GM19455 (cell line): ENCODE measurements around the gene VRK2.

Source experiments
- ATAC-seq: cut with Tn5 transposase; IDR thresholded peaks from one replicate; pipeline ENCODE4 v1.9.1; 2021; ENCODE audit not compliant: unreplicated experiment

The VRK2 gene

DNA sequence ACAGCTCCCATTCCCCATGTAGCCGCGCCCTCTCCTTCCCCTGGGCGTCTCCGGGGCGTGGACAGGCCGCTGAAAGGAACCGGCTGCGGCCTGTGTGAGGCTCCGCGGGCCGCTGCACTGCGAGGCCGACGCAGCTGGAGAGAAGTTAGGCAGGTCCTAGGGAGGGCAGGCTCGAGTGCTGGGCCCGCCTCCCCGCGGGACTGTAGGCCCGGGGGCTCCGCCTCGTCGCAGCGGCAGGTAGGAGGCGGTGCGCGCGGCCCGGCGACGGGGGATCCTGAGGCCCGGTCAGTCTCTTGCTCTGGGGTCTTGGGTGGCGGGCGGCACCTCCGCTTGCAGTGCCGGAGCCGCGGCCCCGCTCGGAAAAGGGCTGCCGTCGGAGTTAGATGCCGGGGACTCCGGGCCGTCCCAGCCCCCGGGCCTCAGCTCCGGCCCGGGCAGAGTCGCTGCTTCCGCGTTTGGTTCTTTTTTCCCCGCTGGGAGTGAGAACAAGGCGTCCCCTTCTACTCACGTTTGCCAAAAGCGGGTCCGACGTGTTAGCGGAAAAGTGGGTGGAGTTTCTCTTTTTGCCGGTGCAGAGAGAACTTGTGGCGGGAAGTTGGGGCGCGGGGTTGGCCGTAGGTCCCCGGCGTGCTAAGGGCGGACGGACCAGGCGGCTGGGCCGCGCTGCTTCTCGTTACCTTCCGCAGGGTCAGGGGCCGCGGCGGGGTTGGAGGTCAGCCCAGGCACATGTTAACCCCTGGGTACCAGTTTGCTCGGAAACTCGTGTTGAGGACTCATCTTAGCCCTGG lies at the start of gene VRK2:
VRK2 (plus strand) TSS at position 222 of the 788 bp plus-strand sequence. CDS start 2,026 bp downstream, outside the sequence.
- peak; percentile 87 for ATAC-seq

DNA sequence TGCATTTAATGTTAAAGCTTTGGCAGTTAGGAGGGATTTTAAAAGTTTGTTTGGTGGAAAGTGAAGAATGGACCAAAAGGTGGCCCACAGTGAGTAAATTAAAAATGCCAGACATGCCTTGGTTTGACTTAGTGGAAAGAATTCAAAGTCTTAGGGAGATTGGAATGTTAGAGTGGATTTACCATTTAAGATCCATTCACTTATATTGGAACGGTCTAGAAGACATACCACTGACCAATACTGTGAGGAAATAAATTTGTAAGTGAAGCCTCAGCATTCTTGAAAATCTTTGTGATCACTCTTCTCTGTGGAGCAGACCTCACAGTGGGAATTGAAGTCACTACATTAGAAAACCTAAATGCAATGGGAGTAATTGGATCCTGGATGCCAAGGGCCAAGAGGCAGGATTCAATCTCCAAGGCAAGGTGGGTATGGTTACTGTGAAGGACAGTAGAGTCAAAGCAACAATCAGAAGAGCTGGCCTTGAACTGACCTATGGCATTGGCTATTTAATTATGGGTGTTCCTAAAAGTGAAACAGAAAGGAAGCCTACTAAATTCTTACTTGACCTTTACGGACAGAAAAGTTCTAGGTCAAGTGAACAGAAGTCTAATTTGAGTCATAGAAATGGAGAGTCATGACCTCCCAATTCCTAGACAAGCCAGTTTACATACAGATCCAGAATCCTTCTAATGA lies 40.2 kb upstream of the VRK2 start:
- ATAC-seq = no peak

- no peak for ATAC-seq
Measured at GRCh38 chr2:58006952-58007284, 39.7 kb upstream of the VRK2 start.

- ATAC-seq = no peak
Measured at GRCh38 chr2:58010599-58010998, 36.0 kb upstream of the VRK2 start.

DNA sequence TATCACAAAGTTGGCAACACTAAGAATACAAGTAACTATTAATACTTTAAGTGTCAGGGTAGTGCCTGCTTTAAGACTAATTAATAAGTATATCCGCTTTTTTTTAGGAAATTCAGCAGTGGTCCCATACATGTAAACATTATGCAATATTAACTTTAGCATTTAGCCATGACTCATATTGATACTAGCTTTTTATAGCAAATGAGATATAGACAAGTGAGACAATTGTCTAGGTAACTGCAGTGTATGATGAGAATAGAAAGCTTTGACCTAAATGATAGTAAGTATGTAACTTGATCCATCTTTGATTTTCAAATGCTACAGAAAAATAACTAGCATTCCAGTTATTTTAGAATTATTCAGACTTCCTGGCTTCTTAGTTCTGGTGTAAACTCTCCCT lies 27.4 kb upstream of the VRK2 start:
- no peak for ATAC-seq

DNA sequence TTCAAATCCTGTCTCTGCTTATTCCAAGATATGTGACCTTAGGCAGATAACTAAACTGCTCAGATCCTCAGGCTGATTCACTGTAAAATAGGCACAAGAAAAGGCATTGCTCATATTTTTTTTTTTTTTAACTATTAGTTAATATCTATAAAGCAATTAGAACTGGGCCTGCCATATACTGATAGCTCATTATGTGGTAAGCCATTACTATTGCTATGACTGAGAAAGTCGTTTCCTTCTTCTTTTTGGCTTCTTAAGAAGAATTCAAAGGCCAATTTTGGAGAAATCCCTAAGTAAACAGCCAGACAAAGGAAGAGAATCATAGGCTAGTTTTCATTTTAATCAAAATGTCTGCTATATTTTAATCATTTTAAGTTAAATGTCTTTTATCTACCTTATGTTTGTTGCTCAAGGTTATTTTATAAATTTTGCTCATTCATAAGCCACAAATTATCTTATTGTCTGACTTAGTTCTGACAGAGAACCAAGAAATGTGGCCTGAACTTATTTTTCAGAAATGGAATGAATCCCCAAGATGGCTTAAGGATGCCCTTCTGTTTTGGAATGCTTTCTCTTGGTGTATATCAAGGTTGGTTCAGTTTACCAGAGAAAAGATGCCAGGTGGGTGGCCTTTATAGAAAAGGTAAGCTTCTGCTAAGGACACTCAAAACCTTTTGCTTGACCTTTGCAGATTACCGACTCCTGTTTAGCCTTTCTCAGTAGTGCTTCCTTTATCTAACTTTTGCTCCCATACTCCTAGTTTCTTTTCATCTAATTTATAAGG lies 21.3 kb upstream of the VRK2 start:
- ATAC-seq = no peak

GRCh38 chr2:58027029-58027428 lies 19.6 kb upstream of the VRK2 start:
- ATAC-seq = no peak

GRCh38 chr2:58030771-58031170 lies 15.8 kb upstream of the VRK2 start:
- no peak for ATAC-seq

GRCh38 chr2:58032016-58032763 lies 14.4 kb upstream of the VRK2 start:
- ATAC-seq = peak; percentile 58

DNA sequence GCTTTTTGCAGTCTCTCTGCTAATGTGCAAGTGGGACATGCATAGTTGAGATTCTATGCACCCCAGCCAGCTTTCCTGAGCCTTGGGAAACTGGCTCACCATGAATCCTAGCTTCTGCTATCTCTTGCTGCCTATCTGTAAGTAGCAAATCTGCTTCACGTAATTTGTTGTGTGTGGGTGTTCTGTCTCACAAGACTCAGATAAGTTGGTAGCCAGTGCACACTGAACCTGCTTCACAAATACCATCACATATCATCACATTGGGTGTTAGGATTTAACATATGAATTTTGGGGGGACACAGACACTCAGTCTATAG lies 13.9 kb upstream of the VRK2 start:
- ATAC-seq = no peak

DNA sequence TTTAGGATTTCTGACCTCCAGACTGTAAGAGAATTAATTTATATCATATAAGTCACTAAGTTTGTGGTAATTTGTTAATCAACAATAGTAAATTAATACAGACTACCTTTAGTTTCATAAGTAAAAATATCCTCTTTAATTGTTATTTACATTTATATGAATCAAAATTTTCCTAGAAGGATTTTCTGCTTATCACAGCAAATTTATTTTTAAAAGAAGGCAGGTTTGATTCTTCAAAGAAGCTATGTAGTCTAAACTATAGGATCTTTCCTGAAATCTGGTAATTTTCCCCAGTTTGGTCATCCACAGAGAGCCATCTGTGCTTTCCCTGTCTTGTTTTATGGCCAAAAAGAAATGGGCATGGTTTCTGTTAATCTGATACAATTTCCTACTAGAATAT lies 13.1 kb upstream of the VRK2 start:
- ATAC-seq = no peak

DNA sequence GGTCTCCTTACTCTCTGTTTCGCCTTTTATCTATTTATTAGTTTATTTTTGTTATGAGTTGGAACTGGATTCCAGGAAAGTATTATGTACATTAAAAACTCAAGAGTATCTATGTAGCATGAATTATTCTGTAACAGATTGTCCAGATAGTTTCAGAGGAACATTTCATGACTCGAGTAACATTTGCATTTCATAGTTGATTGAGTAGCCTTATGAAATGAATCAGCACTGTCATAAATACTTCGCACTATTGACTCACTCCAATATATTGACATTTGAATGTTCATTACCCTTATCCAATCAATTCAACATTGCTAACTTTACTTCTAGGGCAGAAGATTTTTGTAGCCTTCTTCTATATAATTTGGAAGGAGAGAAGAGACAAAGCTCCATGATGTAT lies 11.3 kb upstream of the VRK2 start:
- ATAC-seq = no peak

- peak; percentile 67 for ATAC-seq
Measured at GRCh38 chr2:58039170-58039611, 7.4 kb upstream of the VRK2 start.

DNA sequence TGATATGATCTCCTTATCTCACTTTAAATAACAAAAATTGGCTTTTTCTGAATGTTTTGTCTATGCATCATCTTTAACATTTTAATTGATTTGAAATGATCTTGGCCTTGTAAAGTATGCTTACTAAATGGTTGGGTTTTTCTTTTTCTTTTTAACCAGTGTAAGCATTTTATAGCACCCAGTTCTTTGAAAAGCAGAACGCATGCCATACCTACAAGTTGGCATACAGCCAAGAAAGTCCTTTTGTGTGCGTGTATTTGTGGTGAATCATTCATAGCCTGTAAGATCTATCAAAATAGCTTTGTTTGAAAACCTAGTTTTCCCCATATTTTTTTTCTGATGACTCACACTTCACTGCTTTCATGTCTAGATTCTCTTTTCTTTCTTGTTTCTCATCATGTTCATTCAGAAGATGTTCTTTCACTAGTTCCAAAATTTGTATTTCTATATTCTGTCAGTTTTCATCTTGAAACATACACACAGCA lies 4.1 kb upstream of the VRK2 start:
- ATAC-seq = no peak

DNA sequence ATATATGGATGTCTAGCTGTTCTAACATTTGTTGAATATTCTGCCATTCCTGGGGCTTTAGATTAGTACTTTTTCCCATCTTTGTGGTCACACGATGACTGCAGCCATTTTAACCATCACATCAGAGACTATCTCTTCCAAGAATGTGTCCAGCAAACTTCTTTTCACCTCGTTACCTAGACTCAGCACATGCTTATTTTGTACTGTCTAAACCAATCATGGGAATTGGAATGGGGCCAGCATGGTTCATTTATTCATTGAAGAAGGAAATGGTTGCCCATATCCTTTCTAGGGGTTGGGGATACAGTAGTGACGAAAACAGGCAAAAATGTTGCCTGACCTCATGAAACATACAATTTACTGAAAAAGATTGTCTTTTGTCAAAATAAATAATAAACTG lies 2.5 kb upstream of the VRK2 start:
- no peak for ATAC-seq

GRCh38 chr2:58045580-58046334 lies 849 bp upstream of the VRK2 start:
- no peak for ATAC-seq

GRCh38 chr2:58046335-58046584 lies 346 bp upstream of the VRK2 start:
- ATAC-seq = peak; percentile 27

DNA sequence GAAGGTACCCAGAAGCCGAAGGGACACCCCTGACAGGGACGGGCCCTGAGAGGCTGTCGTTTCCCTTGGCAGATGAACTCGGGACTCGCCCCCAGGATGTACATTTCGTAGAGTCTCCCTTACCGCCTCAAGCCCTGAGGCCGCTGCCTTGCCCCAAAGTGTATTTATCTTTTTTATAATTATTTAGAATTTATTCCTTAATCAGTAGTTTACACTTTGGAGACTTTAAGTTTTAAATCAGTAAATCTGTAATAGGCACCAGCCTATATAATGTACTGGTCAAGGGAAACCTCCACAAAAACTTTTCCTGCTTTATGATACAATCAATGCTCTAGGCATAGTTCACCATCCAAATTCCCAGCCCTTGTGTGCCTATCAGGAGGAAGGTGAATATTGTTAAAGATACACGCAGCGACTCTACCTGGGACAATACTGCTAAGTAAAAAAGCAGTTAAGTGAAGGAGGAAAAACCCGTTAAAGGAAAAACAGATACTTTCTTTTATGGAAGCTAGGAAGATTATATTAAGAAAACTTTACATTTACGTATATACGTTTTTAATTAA lies 848 bp downstream of the VRK2 start:
- peak; percentile 39 for ATAC-seq

DNA sequence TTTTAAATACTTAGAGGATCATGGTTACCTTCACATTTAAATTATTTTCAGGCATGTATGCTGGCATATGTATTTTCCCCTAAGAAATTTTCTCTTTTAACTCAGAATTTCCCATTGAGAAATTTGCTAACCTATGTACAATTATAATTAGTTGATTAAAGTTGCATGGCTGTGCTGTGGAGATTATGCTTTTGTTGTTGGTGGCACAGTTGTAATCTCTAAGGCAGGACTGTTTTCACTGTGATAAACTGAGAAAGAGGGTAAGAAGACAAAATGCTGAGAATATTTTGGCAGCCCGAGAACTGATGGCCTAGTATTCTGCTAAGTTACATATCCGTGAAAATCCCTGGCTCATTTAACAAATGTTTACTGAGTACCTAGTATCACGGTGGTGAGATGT lies 1.4 kb downstream of the VRK2 start:
- no peak for ATAC-seq

DNA sequence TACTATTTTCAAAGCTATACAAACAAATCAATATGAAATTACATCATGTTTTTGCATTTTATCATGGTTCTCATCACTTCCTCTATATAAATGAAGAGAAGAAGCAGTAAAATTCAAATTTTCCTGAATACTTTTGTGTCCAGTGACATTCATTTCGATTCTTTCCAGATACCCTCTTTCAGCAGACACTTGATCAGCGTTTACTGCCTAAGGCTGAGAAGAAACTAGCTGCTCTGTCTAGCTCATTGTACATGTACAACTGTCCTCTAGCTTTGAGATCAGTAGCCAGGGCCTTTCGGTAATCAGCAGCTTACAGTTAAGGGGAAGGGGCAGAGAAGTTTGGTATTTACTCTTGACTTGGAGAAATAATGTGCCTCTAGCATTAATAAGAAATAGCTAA lies 4.8 kb downstream of the VRK2 start:
- ATAC-seq = no peak
